DND-41 (cell line): ENCODE measurements around the gene PRCP.

ENCODE experiments used
- ATAC-seq: fragments of 200-7000 bp; cut with Tn5 transposase; 3 replicates; pipeline ENCODE4 v1.9.1; 2021; ENCODE audit warnings: low read depth; ENCODE audit not compliant: insufficient read depth
- DNase-seq: peaks from one replicate; pipeline ENCODE4 v3.0.0-alpha.2; 2020
- H2AFZ ChIP-seq: 2 replicates; pipeline ENCODE4 v1.6.0; 2012; ENCODE audit warnings: low read depth, low read length
- H3K27ac ChIP-seq: 2 replicates; pipeline ENCODE4 v1.5.1; 2012; ENCODE audit warnings: low read length, inconsistent platforms
- H3K27me3 ChIP-seq: fragments of 200-600 bp; sonication (generic); 2 replicates; pipeline ENCODE4 v1.6.0; 2012; ENCODE audit warnings: low read length, mild to moderate bottlenecking, inconsistent platforms; ENCODE audit not compliant: insufficient read depth, poor library complexity
- H3K36me3 ChIP-seq: 2 replicates; pipeline ENCODE4 v1.5.1; 2012; ENCODE audit warnings: low read length, inconsistent platforms; ENCODE audit not compliant: insufficient read depth
- H3K4me1 ChIP-seq: 2 replicates; pipeline ENCODE4 v1.5.1; 2012; ENCODE audit warnings: mild to moderate bottlenecking, low read length; ENCODE audit not compliant: insufficient read depth
- H3K4me2 ChIP-seq: 2 replicates; pipeline ENCODE4 v1.6.0; 2012; ENCODE audit warnings: mild to moderate bottlenecking, moderate library complexity, low read length, inconsistent platforms; ENCODE audit not compliant: insufficient read depth
- H3K4me3 ChIP-seq, 2 experiments: fragments of 200-600 bp in 1 of 2; shearing (Covaris generic) in 1 of 2; 2 replicates each; pipeline ENCODE4 v1.5.1; 2012 to 2016; ENCODE audit warnings: inconsistent platforms in 2 of 2, low read length in 2 of 2, mild to moderate bottlenecking in 2 of 2, low read depth in 1 of 2, moderate library complexity in 1 of 2
- H3K79me2 ChIP-seq: 2 replicates; pipeline ENCODE4 v1.6.0; 2012; ENCODE audit warnings: low read length, inconsistent platforms; ENCODE audit not compliant: insufficient read depth
- H3K9ac ChIP-seq: 2 replicates; pipeline ENCODE4 v1.6.0; 2012; ENCODE audit warnings: low read depth, mild to moderate bottlenecking, inconsistent platforms, low read length, moderate library complexity
- H3K9me3 ChIP-seq: 2 replicates; pipeline ENCODE4 v1.5.1; 2012; ENCODE audit warnings: low read length, moderate library complexity, mild to moderate bottlenecking, inconsistent platforms; ENCODE audit not compliant: insufficient read depth, severe bottlenecking
- H4K20me1 ChIP-seq: 2 replicates; pipeline ENCODE4 v1.6.0; 2012; ENCODE audit warnings: low read length; ENCODE audit not compliant: insufficient read depth
- EZH2 ChIP-seq: IDR thresholded peaks from 3 replicates; pipeline ENCODE4 v1.6.1; 2012; ENCODE audit warnings: borderline replicate concordance, low read depth, mild to moderate bottlenecking, moderate library complexity, low read length, inconsistent platforms; ENCODE audit not compliant: severe bottlenecking
- TF ChIP-seq, protein P1 (sequence below): IDR thresholded peaks from 2 replicates; pipeline ENCODE4 v1.5.1; 2012; ENCODE audit warnings: borderline replicate concordance, low read length, moderate library complexity, mild to moderate bottlenecking; ENCODE audit not compliant: poor library complexity, severe bottlenecking; ENCODE audit errors: extremely low read depth

Gene PRCP

GRCh38 chr11:82890936-82891335 lies 9.3 kb downstream of the PRCP start:
- peaks cover 7% of the 10 kb centered on the region for H3K27me3 ChIP-seq
- H3K27ac ChIP-seq, result no peak overlapping the region
- H3K9me3 ChIP-seq, result no peaks in the 10 kb centered on the region
- H3K4me3 ChIP-seq, result no peak overlapping the region
- no peaks in the 10 kb centered on the region for H3K4me1 ChIP-seq
- DNase-seq (no peak), ATAC-seq (no peak)
- no peak overlapping the region for H3K4me2 ChIP-seq
- H2AFZ ChIP-seq, result no peak overlapping the region
- no peak overlapping the region for H3K9ac ChIP-seq
- H3K36me3 ChIP-seq, result no peaks in the 10 kb centered on the region
- H4K20me1 ChIP-seq, result no peaks in the 10 kb centered on the region
- no peak for TF ChIP-seq EZH2
- TF ChIP-seq, protein P1, sequence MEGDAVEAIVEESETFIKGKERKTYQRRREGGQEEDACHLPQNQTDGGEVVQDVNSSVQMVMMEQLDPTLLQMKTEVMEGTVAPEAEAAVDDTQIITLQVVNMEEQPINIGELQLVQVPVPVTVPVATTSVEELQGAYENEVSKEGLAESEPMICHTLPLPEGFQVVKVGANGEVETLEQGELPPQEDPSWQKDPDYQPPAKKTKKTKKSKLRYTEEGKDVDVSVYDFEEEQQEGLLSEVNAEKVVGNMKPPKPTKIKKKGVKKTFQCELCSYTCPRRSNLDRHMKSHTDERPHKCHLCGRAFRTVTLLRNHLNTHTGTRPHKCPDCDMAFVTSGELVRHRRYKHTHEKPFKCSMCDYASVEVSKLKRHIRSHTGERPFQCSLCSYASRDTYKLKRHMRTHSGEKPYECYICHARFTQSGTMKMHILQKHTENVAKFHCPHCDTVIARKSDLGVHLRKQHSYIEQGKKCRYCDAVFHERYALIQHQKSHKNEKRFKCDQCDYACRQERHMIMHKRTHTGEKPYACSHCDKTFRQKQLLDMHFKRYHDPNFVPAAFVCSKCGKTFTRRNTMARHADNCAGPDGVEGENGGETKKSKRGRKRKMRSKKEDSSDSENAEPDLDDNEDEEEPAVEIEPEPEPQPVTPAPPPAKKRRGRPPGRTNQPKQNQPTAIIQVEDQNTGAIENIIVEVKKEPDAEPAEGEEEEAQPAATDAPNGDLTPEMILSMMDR, result no peak
- no peaks in the 10 kb centered on the region for H3K79me2 ChIP-seq

DNA sequence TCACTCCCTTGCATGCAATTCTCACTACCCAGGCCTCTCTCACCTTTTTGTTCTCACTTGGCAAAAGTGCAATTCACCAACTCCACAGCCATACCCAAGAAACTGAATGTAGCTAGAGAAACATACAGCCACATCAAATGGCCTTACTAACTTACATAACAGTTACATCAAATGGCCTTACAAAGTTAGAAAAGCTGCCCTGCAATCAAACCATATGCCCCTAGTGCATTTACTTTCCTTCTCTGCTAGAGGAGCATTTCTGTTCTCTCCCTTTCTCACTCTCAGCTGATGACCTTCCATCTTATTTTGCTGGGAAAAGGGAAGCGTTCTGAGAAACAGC lies 10.3 kb downstream of the PRCP start:
- DNase-seq (no peak), ATAC-seq (no peak)
- Histone ChIP-seq H3K9ac (no peak overlapping the region), H3K4me3 (no peak overlapping the region), H2AFZ (no peak overlapping the region), H3K27ac (no peak overlapping the region), H3K79me2 (no peaks in the 10 kb centered on the region), H4K20me1 (no peaks in the 10 kb centered on the region), H3K4me2 (no peak overlapping the region), H3K4me1 (no peaks in the 10 kb centered on the region), H3K9me3 (no peaks in the 10 kb centered on the region), H3K27me3 (peaks cover 7% of the 10 kb centered on the region), H3K36me3 (no peaks in the 10 kb centered on the region)
- TF ChIP-seq, protein P1, result no peak
- no peak for TF ChIP-seq EZH2

DNA sequence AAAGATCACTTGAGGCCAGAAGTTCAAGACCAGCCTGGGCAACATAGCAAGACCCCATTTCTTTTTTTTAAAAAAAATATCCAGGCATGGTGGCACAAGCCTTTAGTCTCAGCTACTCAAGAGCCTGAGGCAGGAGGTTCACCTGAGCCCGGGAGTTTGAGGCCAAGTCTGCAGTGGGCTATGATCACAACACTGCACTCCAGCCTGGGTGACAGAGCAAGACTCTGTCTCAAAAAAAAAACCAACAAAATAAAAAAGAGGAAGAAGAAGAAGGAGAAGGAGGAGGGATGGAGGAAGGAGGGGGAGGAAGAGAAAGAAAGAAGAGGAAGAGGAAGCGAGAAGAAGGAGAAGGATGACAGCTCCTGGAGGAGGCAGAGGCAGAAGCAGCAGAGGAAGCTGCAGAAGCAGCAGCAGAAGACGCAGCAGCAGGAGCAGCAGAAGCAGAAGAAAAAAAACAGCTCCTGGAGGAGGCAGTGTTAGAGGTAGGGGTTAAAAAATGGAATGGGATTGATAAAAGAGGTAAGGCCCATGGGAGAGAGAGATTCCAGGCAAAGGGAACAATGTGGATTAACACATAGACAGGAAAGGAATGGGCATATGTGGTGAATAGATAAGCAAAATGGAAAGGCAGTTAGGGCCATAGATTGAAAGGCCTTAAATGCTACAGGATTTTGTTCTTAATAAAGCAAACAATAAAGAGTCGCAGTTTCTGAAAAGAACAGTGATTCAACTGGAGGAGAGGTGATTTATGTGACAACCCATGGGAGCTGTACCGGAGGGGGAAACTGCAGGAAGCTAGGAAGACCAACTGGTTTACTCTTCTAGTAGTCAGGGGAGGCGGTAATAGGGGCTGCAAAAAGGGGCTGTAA lies 10.9 kb downstream of the PRCP start:
- Histone ChIP-seq H3K79me2 (no peaks in the 10 kb centered on the region), H3K9ac (no peak overlapping the region), H2AFZ (no peak overlapping the region), H3K27ac (no peak overlapping the region), H3K36me3 (no peaks in the 10 kb centered on the region), H4K20me1 (no peaks in the 10 kb centered on the region), H3K4me3 (no peak overlapping the region), H3K27me3 (peaks cover 7% of the 10 kb centered on the region), H3K4me1 (no peaks in the 10 kb centered on the region), H3K9me3 (no peaks in the 10 kb centered on the region), H3K4me2 (no peak overlapping the region)
- DNase-seq (no peak), ATAC-seq (no peak)
- TF ChIP-seq EZH2, result no peak
- TF ChIP-seq, protein P1, result no peak

GRCh38 chr11:82883853-82884252 lies 16.4 kb downstream of the PRCP start:
- no peaks in the 10 kb centered on the region for H3K36me3 ChIP-seq
- no peaks in the 10 kb centered on the region for H4K20me1 ChIP-seq
- DNase-seq (no peak), ATAC-seq (no peak)
- no peaks in the 10 kb centered on the region for H3K79me2 ChIP-seq
- no peak overlapping the region for H3K4me2 ChIP-seq
- H3K4me3 ChIP-seq, result no peak overlapping the region
- no peak overlapping the region for H3K9ac ChIP-seq
- no peaks in the 10 kb centered on the region for H3K27me3 ChIP-seq
- H3K4me1 ChIP-seq, result no peaks in the 10 kb centered on the region
- H3K27ac ChIP-seq, result no peak overlapping the region
- TF ChIP-seq EZH2, result no peak
- TF ChIP-seq, protein P1, result no peak
- no peak overlapping the region for H2AFZ ChIP-seq
- H3K9me3 ChIP-seq, result no peaks in the 10 kb centered on the region
